Activated CD4-positive, alpha-beta memory T cell treated with anti-CD3 and anti-CD28 coated beads, Interleukin-2, amount 10 ng/mL, durations not matched to agents 7 days and 5 days (primary cell): ENCODE data around the gene PTPN18. TPM values are rescaled to one million over a fixed set of nuclear protein-coding genes. Genes with fewer than 3 reads are reported as not detected.

Source experiments
- CTCF ChIA-PET: fragments of 350-600 bp; sonication (Branson Sonifier 250); formaldehyde crosslinking; loops from one replicate; lab custom pipeline; 2021; ENCODE audit warnings: antibody characterized with exemption, inconsistent platforms; lab: Charles Lee
- POLR2A ChIA-PET: fragments of 350-600 bp; sonication (Branson Sonifier 250); formaldehyde crosslinking; loops from one replicate; lab custom pipeline; 2021; ENCODE audit warnings: antibody characterized with exemption; lab: Charles Lee
- DNase-seq: peaks from one replicate; pipeline ENCODE4 v3.0.0-alpha.2; 2020
- H3K27ac Mint-ChIP-seq: one replicate; pipeline ENCODE4 v1.8.0; 2021; ENCODE audit warnings: mild to moderate bottlenecking, mixed read lengths
- H3K27me3 Mint-ChIP-seq: one replicate; pipeline ENCODE4 v1.8.0; 2021; ENCODE audit warnings: mixed read lengths
- H3K36me3 Mint-ChIP-seq: one replicate; pipeline ENCODE4 v1.8.0; 2021; ENCODE audit warnings: low read depth, mixed read lengths
- H3K4me1 Mint-ChIP-seq: one replicate; pipeline ENCODE4 v1.8.0; 2021; ENCODE audit warnings: mixed read lengths
- H3K4me3 Mint-ChIP-seq: one replicate; pipeline ENCODE4 v1.8.0; 2021; ENCODE audit warnings: mild to moderate bottlenecking, mixed read lengths
- H3K9me3 Mint-ChIP-seq: one replicate; pipeline ENCODE4 v1.8.0; 2021; ENCODE audit warnings: mixed read lengths
- total RNA-seq, 2 experiments: library from RNA; stranded (reverse); gene quantifications; one replicate each; pipeline ENCODE4 v1.2.3, GENCODE V29; 2021

PTPN18 gene
- total RNA-seq, 2 experiments from 2014 or later = 98.0 to 98.6 TPM

- H3K27ac Mint-ChIP-seq = peak within 1 kb of the TSS; percentile 96
- no peaks in the 10 kb centered on the region for H3K9me3 Mint-ChIP-seq
- peaks cover 62% of the 10 kb centered on the region for H3K36me3 Mint-ChIP-seq
- peak; percentile 97 for DNase-seq
- ChIA-PET POLR2A (interaction anchor here (0.8 to 4.0 kb wide), 19 partner anchors 8 to 750 kb away, joined by 3 to 60 read pairs (median 6); partner anchors contain the start of genes FAM168B, GPR148, MZT2B and PTPN18), CTCF (interaction anchor here (0.8 to 3.3 kb wide), 9 partner anchors 9 to 161 kb away, joined by 3 to 45 read pairs (median 5); partner anchors contain the start of genes MZT2B, PTPN18 and SMPD4)
- H3K4me3 Mint-ChIP-seq = peak within 1 kb of the TSS; percentile 99
- no peaks in the 10 kb centered on the region for H3K27me3 Mint-ChIP-seq
- peaks cover 42% of the 10 kb centered on the region for H3K4me1 Mint-ChIP-seq
Observed at GRCh38 chr2:130342533-130343275, 13.2 kb upstream of the PTPN18 start, which contains the start of gene IMP4. Gene IMP4 (plus strand): TSS chr2:130342897. CDS start chr2:130342933, 36 bp downstream.

- H3K9me3 Mint-ChIP-seq = no peaks in the 10 kb centered on the region
Observed at GRCh38 chr2:130344578-130344977, 11.3 kb upstream of the PTPN18 start.

GRCh38 chr2:130345091-130345490, 10.8 kb upstream of the PTPN18 start:
- peaks cover 34% of the 10 kb centered on the region for H3K4me1 Mint-ChIP-seq
- H3K4me3 Mint-ChIP-seq = no peak overlapping the region
- no peak for DNase-seq
- H3K9me3 Mint-ChIP-seq = no peaks in the 10 kb centered on the region
- H3K36me3 Mint-ChIP-seq = peaks cover 57% of the 10 kb centered on the region
- H3K27ac Mint-ChIP-seq = no peak overlapping the region
- H3K27me3 Mint-ChIP-seq = no peaks in the 10 kb centered on the region
- ChIA-PET CTCF (no interaction called here), POLR2A (no interaction called here)

More at GRCh38 chr2:130344578-130344977, 11.3 kb upstream of the PTPN18 start:
- Mint-ChIP-seq H3K27ac (no peak overlapping the region), H3K4me1 (peaks cover 37% of the 10 kb centered on the region), H3K36me3 (peaks cover 62% of the 10 kb centered on the region), H3K27me3 (no peaks in the 10 kb centered on the region), H3K4me3 (peak overlapping the region; percentile 99)
- ChIA-PET POLR2A (interaction anchor here (3.5 to 4.0 kb wide), 3 partner anchors 29 to 163 kb away, joined by 29 to 60 read pairs (median 58); partner anchors contain the start of genes MZT2B and SMPD4), CTCF (interaction anchor here (1.0 kb wide), 1 partner anchor 28 kb away, joined by 3 read pairs; no protein-coding TSS in a partner anchor)
- DNase-seq = no peak

GRCh38 chr2:130345611-130346010, 10.2 kb upstream of the PTPN18 start:
- Mint-ChIP-seq H3K36me3 (peaks cover 52% of the 10 kb centered on the region), H3K4me3 (no peak overlapping the region), H3K27ac (no peak overlapping the region), H3K9me3 (no peaks in the 10 kb centered on the region), H3K4me1 (peaks cover 29% of the 10 kb centered on the region), H3K27me3 (no peaks in the 10 kb centered on the region)
- ChIA-PET POLR2A (no interaction called here), CTCF (no interaction called here)
- DNase-seq = peak; percentile 15

GRCh38 chr2:130346041-130346740, 9.7 kb upstream of the PTPN18 start:
- CTCF ChIA-PET = interaction anchor here (1.1 kb wide), 1 partner anchor 14 kb away, joined by 3 read pairs; no protein-coding TSS in a partner anchor
- POLR2A ChIA-PET = no interaction called here
- no peaks in the 10 kb centered on the region for H3K27me3 Mint-ChIP-seq
- H3K4me3 Mint-ChIP-seq = no peak overlapping the region
- peak; percentile 14 for DNase-seq
- no peaks in the 10 kb centered on the region for H3K9me3 Mint-ChIP-seq
- peaks cover 49% of the 10 kb centered on the region for H3K36me3 Mint-ChIP-seq
- H3K27ac Mint-ChIP-seq = no peak overlapping the region
- peaks cover 26% of the 10 kb centered on the region for H3K4me1 Mint-ChIP-seq

GRCh38 chr2:130346741-130347066, 9.2 kb upstream of the PTPN18 start:
- Mint-ChIP-seq H3K4me1 (peaks cover 22% of the 10 kb centered on the region), H3K36me3 (peaks cover 47% of the 10 kb centered on the region), H3K27ac (no peak overlapping the region), H3K27me3 (no peaks in the 10 kb centered on the region), H3K9me3 (no peaks in the 10 kb centered on the region), H3K4me3 (no peak overlapping the region)
- ChIA-PET POLR2A (no interaction called here), CTCF (interaction anchor here (1.1 kb wide), 1 partner anchor 14 kb away, joined by 3 read pairs; no protein-coding TSS in a partner anchor)
- no peak for DNase-seq

- Mint-ChIP-seq H3K27ac (no peak overlapping the region), H3K36me3 (peaks cover 47% of the 10 kb centered on the region)
- CTCF ChIA-PET = interaction anchor here (1.1 kb wide), 1 partner anchor 15 kb away, joined by 3 read pairs; no protein-coding TSS in a partner anchor
Observed at GRCh38 chr2:130347220-130347925, 8.5 kb upstream of the PTPN18 start.

GRCh38 chr2:130349174-130349573, 6.7 kb upstream of the PTPN18 start:
- ChIA-PET CTCF (interaction anchor here (0.7 kb wide), 1 partner anchor 17 kb away, joined by 3 read pairs; no protein-coding TSS in a partner anchor), POLR2A (no interaction called here)
- H3K4me1 Mint-ChIP-seq = peaks cover 11% of the 10 kb centered on the region
- H3K36me3 Mint-ChIP-seq = peaks cover 43% of the 10 kb centered on the region
- no peaks in the 10 kb centered on the region for H3K27me3 Mint-ChIP-seq
- no peak overlapping the region for H3K4me3 Mint-ChIP-seq
- no peak overlapping the region for H3K27ac Mint-ChIP-seq
- no peaks in the 10 kb centered on the region for H3K9me3 Mint-ChIP-seq
- DNase-seq = no peak

More at GRCh38 chr2:130347220-130347925, 8.5 kb upstream of the PTPN18 start:
- POLR2A ChIA-PET = interaction anchor here (1.1 to 1.3 kb wide), 2 partner anchors 26 to 381 kb away, joined by 3 read pairs; partner anchors contain the start of gene GPR148
- Mint-ChIP-seq H3K4me3 (no peak overlapping the region), H3K4me1 (peaks cover 20% of the 10 kb centered on the region), H3K9me3 (no peaks in the 10 kb centered on the region), H3K27me3 (no peaks in the 10 kb centered on the region)
- no peak for DNase-seq

GRCh38 chr2:130351711-130352110, 4.1 kb upstream of the PTPN18 start:
- peaks cover 12% of the 10 kb centered on the region for H3K4me1 Mint-ChIP-seq
- POLR2A ChIA-PET = interaction anchor here (0.6 to 5.7 kb wide), 3 partner anchors 9 to 111 kb away, joined by 3 to 52 read pairs (median 3); partner anchors contain the start of gene IMP4
- peaks cover 19% of the 10 kb centered on the region for H3K36me3 Mint-ChIP-seq
- no peaks in the 10 kb centered on the region for H3K27me3 Mint-ChIP-seq
- CTCF ChIA-PET = interaction anchor here (1.1 kb wide), 1 partner anchor 9 kb away, joined by 3 read pairs; the partner anchor contains the start of gene IMP4
- no peak overlapping the region for H3K4me3 Mint-ChIP-seq
- H3K27ac Mint-ChIP-seq = no peak overlapping the region
- DNase-seq = peak; percentile 12
- no peaks in the 10 kb centered on the region for H3K9me3 Mint-ChIP-seq

- ChIA-PET POLR2A (interaction anchor here (0.7 to 5.7 kb wide), 2 partner anchors 10 to 20 kb away, joined by 3 to 52 read pairs; partner anchors contain the start of gene IMP4), CTCF (interaction anchor here (1.1 kb wide), 1 partner anchor 10 kb away, joined by 3 read pairs; the partner anchor contains the start of gene IMP4)
Observed at GRCh38 chr2:130352237-130352636, 3.6 kb upstream of the PTPN18 start.

GRCh38 chr2:130353291-130354138, 2.3 kb upstream of the PTPN18 start:
- peaks cover 14% of the 10 kb centered on the region for H3K4me1 Mint-ChIP-seq
- no peak overlapping the region for H3K27ac Mint-ChIP-seq
- CTCF ChIA-PET = no interaction called here
- POLR2A ChIA-PET = interaction anchor here (1.5 to 5.7 kb wide), 3 partner anchors 11 to 24 kb away, joined by 4 to 52 read pairs (median 12); partner anchors contain the start of gene IMP4
- peaks cover 1% of the 10 kb centered on the region for H3K36me3 Mint-ChIP-seq
- no peak overlapping the region for H3K4me3 Mint-ChIP-seq
- H3K27me3 Mint-ChIP-seq = no peaks in the 10 kb centered on the region
- DNase-seq = peak; percentile 12
- no peaks in the 10 kb centered on the region for H3K9me3 Mint-ChIP-seq

More at GRCh38 chr2:130352237-130352636, 3.6 kb upstream of the PTPN18 start:
- peaks cover 14% of the 10 kb centered on the region for H3K36me3 Mint-ChIP-seq
- peak; percentile 11 for DNase-seq
- no peak overlapping the region for H3K27ac Mint-ChIP-seq
- no peaks in the 10 kb centered on the region for H3K9me3 Mint-ChIP-seq
- no peaks in the 10 kb centered on the region for H3K27me3 Mint-ChIP-seq
- no peak overlapping the region for H3K4me3 Mint-ChIP-seq
- peaks cover 14% of the 10 kb centered on the region for H3K4me1 Mint-ChIP-seq
